GM18508 (cell line): ENCODE data around the gene SELENOK.
A peak's percentile ranks its signal among the peaks of the same experiment; 100 is the strongest.

Experiments
- ATAC-seq: cut with Tn5 transposase; IDR thresholded peaks from one replicate; pipeline ENCODE4 v1.9.1; 2021; ENCODE audit warnings: moderate number of reproducible peaks; ENCODE audit not compliant: insufficient read depth, unreplicated experiment

The SELENOK gene

DNA sequence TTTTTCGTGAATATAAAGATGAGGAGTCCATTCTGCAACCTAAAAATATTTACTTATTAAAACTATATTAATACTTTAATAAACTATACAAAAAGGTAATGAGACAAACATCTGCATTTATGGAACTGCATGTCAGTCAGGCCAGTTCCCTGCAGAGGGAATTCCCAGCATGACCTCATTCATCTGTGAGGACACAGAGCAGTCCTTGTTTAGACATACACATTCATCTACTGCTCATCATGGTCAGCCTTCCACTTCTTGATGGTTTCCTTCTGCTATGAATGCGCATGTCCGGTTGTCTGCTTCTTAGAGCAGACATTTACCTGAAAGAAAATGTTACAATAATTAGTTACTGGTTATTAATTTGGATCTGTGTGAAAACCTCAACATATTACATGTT lies 6.4 kb downstream of the SELENOK start:
- ATAC-seq: no peak

GRCh38 chr3:53884623-53885022 lies 7.0 kb downstream of the SELENOK start:
- ATAC-seq: no peak

- no peak for ATAC-seq
Observed at GRCh38 chr3:53883008-53883407, 8.7 kb downstream of the SELENOK start.

DNA sequence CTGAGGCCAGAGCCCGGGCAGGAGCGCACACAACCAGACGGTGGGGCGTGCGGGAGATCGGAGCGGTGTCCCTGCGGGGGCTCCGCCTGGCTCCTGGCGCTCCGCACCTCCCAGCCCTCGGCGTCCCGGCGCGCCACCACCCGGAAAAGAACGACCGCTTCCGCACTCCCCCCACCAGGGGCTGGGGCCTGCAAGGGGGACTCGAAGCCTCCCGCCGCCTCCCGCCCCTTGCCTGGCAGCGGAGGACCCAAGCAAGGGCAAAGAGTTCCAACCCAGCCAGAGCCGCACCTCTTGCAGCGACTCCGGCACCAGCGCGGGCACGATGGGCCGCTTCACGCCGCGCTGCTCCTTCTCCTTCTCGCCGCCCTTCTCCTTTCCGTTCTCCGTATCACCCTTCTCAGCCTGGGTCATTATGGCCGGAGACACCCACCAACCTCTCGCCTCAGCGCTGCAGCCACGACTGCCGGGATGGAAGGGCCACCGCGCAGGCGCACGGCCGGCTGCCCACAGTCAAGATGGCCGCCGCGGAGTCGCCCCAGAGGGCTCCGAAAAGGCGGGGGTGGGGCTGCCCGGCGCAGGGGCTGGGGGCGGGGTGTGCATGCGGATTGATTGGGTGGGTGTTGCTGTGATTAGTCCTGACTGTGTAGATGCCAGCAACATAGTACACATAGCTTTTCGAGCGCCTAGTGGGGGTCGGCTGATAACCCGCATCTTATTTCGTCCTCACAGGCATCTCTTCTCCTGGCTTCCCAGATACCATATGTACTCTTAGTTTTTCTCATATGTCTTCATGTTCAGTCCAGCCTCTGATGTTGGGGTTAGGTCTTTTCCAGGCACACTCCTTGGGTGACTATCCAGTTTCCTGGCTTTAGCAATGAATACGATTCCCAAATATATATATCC lies 9.7 kb downstream of the SELENOK start, which contains the start of gene ACTR8:
TSS of gene ACTR8 (minus strand) at position 462 of the 903 bp plus-strand sequence. CDS start at position 411, 51 bp downstream.
- peak; percentile 41 for ATAC-seq

DNA sequence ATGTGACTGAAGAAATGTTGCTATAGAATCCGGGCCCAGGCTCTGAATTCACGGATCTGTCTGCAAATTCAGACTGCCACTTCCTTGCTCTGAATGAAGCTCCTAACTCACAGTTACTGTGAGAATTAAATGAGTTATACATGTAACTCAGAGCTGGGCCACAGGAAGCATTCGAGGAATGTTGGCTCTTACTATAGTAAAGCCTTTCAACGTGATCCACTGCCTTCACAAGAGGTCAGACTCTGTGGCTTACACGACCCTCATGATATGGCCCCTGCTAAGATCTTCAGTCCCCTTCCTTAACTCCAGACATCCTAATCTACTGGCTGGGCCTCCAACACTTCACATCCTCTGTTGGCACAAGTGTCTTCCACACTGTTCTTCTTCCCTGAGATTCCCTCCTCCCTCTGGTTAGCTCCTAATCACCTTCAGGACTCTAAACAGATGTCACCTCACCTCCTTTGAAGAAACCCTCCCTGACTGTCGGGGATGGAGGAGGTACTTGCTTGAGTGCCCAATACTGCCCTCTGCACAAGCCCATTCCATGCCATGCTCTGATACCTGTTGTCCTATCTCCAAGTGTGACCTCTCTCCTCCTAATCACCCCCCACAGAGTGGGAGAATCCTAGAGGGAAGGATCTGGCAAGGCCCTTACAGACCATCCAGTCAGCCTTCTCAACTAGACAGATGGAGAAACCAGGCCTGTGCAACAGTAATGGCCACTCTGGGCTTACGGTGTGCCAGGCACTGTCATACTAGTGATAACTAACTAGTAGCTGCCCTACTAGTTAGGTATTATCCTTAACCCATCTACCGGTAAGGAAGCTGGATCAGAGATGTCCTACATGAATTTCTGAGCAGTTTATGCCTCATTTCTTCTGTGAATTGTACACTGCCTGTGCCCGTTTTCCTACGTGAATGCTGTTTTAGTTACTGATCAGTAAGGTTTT lies 11.0 kb downstream of the SELENOK start:
- ATAC-seq: no peak

- ATAC-seq: peak; percentile 58
Observed at GRCh38 chr3:53865732-53866499, 25.7 kb downstream of the SELENOK start.

DNA sequence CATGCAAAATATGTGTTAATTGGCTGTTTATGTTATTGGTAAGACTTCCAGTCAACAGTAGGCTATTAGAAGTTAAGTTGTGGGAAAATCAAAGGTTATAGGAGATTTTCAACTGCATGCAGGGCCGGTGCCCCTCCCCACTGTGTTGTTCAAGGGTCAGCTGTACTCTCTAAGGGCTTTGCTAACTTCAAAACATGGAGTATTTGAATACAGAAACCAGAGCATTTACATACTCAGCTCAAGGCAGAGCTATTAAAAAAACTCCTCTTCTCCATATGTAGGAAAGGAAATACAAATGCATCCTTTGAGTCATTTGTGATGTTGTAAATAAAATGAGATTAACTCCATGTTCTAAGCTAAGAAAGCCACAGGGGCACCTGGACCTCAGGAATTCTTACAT lies 28.5 kb downstream of the SELENOK start:
- ATAC-seq: no peak

GRCh38 chr3:53862241-53862640 lies 29.4 kb downstream of the SELENOK start:
- no peak for ATAC-seq

- ATAC-seq: no peak
Observed at GRCh38 chr3:53860196-53860595, 31.5 kb downstream of the SELENOK start.

DNA sequence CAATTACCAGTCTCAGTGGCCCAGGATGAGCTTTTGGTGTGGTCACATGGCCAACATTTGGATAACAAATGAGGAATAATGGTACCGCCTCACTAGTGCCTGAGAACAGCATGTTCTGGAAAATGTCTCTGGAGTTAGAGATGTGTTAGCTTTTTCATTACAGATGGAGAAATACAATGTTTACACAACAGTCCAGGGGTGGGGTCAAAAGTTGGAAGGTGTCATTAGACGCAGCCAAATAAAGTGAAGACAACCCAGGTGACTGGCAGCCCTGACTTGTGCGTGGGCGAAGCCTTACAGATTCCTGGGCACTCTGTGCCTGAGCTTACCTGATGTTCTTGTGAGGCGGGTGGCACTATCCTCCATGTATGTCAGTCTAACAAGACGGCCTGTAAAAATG lies 32.5 kb downstream of the SELENOK start:
- no peak for ATAC-seq

DNA sequence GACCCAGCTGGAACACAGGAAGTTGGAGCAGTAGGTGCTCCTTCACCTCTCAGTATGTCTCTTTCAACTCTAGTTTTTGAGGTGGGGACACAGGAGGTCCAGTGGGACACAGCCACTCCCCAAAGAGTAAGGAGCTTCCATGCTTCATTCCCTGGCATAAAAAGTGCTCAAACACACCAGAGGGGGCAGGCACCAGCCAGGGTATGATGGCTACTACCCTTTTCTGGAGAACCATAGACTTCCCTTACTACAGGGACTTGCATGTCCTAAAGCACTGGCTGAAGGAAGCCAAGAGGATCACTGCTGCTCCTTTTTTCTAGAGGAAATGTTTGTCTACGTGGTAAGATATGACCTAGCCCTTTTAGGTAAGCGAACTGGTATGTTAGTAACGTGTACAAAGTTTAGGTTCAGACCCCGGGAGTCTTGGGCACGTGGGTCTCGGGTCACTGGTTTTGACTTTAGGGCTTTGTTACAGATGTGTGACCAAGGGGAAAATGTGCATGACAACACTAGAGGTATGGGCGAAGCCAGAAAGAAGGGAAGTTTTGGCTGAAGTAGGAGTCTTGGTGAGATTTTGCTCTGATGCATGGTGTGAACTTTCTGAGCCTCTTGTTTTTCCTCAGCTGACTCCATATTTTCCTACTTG lies 33.4 kb downstream of the SELENOK start:
- no peak for ATAC-seq

DNA sequence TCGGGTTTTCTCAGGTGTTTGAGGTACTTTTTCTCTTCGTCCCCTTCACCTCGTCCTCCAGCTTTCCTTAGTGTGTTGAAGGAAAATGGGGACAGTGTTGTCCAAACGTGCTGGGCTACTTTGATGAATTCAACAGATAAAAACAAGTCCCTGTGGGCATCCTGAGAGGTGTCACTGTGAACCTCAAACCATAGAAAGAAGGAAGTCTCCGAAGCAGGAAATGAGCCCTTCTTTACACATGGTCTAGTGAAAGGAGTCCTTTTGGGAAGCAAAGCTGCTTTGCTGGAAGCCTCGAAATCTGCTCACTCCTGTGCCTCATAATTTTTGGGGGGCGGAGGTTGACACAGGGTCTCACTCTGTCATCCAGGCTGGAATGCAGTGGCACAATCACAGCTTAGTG lies 34.7 kb downstream of the SELENOK start:
- no peak for ATAC-seq

- ATAC-seq: no peak
Observed at GRCh38 chr3:53850895-53851294, 40.8 kb downstream of the SELENOK start.

DNA sequence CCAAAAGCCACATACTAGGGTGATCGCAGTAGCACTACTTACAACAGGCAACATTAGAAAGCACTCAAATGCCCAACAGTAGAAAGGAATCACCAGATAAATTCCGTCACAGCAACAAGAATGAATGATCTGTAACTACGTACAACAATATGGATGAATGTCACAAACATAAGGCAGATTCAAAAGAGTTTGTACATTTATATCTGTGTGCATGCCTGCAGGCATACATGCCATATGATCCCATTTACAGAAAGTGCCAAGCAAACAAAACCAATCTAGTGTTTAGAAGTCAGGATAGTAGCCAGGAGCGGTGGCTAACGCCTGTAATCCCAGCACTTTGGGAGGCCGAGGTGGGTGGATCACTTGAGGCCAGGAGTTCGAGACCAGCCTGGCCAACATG lies 41.7 kb downstream of the SELENOK start:
- ATAC-seq: no peak

- ATAC-seq: no peak
Observed at GRCh38 chr3:53846851-53847155, 44.9 kb downstream of the SELENOK start.

- no peak for ATAC-seq
Observed at GRCh38 chr3:53846134-53846850, 45.4 kb downstream of the SELENOK start, which contains the start of the genes CHDH and IL17RB. CHDH (minus strand) TSS chr3:53846419; CDS start chr3:53824008, 22,411 bp downstream. IL17RB (plus strand) TSS chr3:53846568; CDS start chr3:53846589, 21 bp downstream.

DNA sequence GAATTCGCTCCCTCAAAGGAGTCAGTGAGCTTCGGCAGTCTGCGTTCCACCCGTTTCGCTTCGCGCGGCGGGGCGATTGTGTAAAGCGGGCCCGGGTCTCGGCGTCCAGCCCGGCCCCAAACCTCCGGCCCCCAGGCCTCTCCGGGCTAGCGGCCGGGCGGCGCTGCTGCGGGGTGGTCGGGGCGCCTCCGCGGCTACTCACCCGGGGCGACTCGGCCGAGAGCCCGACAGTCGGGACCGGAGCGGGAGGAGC lies 45.9 kb downstream of the SELENOK start:
- ATAC-seq: no peak

DNA sequence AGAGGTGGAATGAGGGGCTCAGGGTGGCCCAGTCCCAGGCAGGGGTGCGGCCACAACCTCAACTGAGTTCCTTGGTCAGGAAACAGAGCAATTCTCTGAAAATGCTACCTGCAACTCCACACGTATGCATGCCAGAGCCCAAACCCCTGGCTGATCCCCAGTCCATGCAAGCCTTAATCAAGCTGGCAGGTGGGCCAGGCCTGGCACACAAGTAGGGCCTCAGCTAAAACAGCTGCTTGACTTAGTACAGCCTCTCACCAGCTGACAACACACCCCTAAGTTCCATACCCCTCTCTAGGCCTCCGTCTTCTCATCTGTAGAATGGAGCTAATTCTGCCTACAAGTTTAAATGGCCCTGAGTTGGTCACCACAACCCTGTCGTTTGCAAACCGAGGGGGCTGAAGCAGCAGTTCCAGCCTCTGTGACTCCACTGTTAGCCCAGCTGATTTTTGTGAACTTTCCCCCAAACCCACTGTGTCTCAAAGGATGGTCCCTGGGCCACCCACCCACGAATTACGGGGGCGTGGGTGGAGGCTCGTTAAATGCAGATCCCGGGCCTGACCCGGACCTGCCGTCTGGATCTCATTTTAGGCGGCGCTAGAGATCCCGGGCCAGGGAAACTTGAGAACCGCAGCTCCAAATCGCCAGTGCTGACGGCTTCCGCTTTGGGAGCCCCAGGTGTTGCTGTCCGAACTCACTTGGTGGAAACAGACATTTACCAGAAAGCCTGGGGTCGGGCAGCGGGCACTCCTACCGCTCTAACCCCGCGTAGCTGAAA lies 46.4 kb downstream of the SELENOK start:
- no peak for ATAC-seq
